Left ventricle myocardium inferior (tissue), 1 donor: Measurements from ENCODE around the gene TTLL1. TPM values are rescaled to one million over a fixed set of nuclear protein-coding genes. Genes with fewer than 3 reads are reported as not detected.

ENCODE experiments used
- DNase-seq: peaks from one replicate; pipeline ENCODE4 v3.0.0-alpha.2; 2020
- H3K27ac ChIP-seq: fragments of 200-600 bp; replicated peaks from 2 replicates; pipeline ENCODE4 v1.8.0; 2021
- H3K27me3 ChIP-seq: fragments of 200-600 bp; 2 replicates; pipeline ENCODE4 v1.8.0; 2021; ENCODE audit warnings: low read depth
- H3K36me3 ChIP-seq: fragments of 200-600 bp; 2 replicates; pipeline ENCODE4 v1.8.0; 2021
- H3K4me1 ChIP-seq: fragments of 200-600 bp; 2 replicates; pipeline ENCODE4 v1.8.0; 2021
- H3K4me3 ChIP-seq: fragments of 200-600 bp; 2 replicates; pipeline ENCODE4 v1.8.0; 2021; ENCODE audit warnings: mild to moderate bottlenecking, moderate library complexity
- H3K9me3 ChIP-seq: fragments of 200-600 bp; replicated peaks from 2 replicates; pipeline ENCODE4 v1.8.0; 2021
- CTCF ChIP-seq: fragments of 200-600 bp; IDR thresholded peaks from 2 replicates; pipeline ENCODE4 v1.8.0; 2021; ENCODE audit warnings: antibody characterized with exemption, mild to moderate bottlenecking, borderline replicate concordance
- intact Hi-C: fragments of 100-400 bp; cut with micrococcal nuclease; formaldehyde crosslinking; loops from one replicate; pipeline ENCODE4 v1.11.0; 2022
- total RNA-seq: library from RNA; stranded (reverse); fragmentation: NEBNext Ultra II Directional; extraction: Animal tissue kit (Norgen Biotek cat#: 25700); gene quantifications from one replicate; pipeline ENCODE4 v1.2.1, GENCODE V29; 2021
- donor health status: DM: no; HTN: yes; CAD: no; lungs with severe emphysema.

TTLL1 gene
- total RNA-seq, 1 donor from 2014 or later = 8.5 TPM

GRCh38 chr22:43090130-43090789 is 1.1 kb upstream of the TTLL1 start:
- intact Hi-C loops = no loop called here
- Histone ChIP-seq H3K36me3 (no peaks in the 10 kb centered on the region), H3K4me1 (peaks cover 50% of the 10 kb centered on the region), H3K27ac (peak overlapping the region; percentile 82), H3K9me3 (no peaks in the 10 kb centered on the region), H3K4me3 (no peak overlapping the region), H3K27me3 (no peaks in the 10 kb centered on the region)
- TF ChIP-seq CTCF = peak; percentile 50
- peak; percentile 34 for DNase-seq

DNA sequence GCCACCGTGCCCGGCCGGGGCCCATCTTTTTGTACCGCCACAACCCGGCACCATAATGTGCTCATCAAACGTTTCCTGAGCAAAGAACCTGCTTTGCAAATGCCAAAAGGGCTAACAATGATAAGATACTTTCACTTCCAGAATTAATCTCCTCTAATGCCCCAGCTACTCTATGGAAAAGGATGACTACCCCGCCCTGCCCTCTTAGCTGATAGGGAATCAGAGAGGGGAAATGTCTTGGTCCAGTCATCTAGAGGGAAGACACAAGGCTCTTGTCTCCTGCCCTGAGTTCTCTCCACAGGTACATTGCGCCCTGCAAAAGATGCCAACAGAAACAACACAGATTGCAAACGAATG is 586 bp downstream of the TTLL1 start:
- intact Hi-C loops = no loop called here
- H3K27ac ChIP-seq = peak overlapping the region; percentile 82
- no peak for TF ChIP-seq CTCF

DNA sequence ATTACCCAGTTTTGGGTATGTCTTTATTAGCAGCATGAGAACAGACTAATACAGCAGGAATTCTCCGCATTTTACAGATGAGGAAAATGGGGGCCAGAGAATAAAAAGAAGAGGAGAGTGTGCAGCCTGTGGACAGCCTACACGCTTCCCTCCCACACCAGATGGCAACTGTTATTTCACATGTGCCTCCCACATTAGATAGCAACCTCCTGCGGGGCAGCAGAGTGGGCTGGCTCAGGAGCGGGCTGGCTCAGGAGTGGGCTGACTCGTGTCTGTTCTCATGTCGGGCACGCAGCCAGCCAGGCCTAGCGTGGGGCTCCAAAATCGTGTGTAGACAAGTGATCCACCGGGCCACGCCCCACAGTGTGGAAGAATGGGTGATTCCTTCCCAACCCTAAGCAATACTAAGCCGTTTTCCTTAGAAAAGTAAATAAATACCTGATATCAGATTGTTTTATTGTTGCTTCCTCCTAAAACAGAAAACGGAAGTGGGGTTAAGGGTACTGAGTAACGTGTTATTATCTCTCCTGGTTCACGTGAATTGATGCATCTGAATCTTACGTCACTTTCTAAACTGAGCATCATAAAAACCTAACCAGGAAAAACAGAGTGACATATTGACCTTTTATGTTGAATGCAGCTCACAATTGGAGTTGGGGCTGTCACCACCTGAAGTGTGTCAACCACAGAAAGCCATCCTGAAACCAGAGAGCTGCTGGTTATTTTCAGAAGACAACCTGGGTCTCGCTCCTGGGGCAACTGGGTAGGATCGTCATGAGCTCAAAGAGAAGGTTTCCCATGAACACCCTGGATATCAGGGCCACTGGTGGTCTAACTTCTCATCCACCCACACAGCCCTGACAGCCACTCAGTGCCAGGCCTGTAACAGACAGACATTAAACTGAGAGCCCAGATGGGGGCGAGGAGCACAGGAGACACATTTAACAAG is 3.3 kb downstream of the TTLL1 start:
- intact Hi-C loops = no loop called here
- no peak overlapping the region for H3K4me3 ChIP-seq
- peak overlapping the region; percentile 81 for H3K27ac ChIP-seq
- DNase-seq = peak; percentile 41
- peaks cover 36% of the 10 kb centered on the region for H3K4me1 ChIP-seq
- H3K27me3 ChIP-seq = no peaks in the 10 kb centered on the region
- no peaks in the 10 kb centered on the region for H3K9me3 ChIP-seq
- no peaks in the 10 kb centered on the region for H3K36me3 ChIP-seq
- TF ChIP-seq CTCF = no peak

More for the DNA sequence above, 586 bp downstream of the TTLL1 start:
- Histone ChIP-seq H3K27me3 (no peaks in the 10 kb centered on the region), H3K4me1 (peaks cover 36% of the 10 kb centered on the region), H3K36me3 (no peaks in the 10 kb centered on the region), H3K9me3 (no peaks in the 10 kb centered on the region), H3K4me3 (peak overlapping the region; percentile 76)
- no peak for DNase-seq

DNA sequence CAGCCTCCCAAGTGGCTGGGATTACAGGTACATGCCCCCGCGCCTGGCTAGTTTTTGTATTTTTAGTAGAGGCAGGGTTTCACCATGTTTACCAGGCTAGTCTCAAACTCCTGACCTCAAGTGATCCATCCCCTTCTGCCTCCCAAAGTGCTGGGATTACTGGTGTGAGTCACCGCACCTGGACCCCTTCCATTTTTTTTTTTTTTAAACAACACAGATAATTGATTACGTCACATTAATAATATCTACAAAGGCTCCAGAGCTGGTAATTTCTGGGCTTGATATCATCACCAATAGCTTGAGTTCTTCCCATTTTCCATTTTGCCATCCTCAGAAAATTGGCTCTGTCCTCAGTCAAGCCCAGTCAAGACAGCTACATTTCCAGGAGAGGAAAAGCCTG is 7.2 kb downstream of the TTLL1 start:
- no peaks in the 10 kb centered on the region for H3K36me3 ChIP-seq
- intact Hi-C loops = no loop called here
- DNase-seq = no peak

GRCh38 chr22:43080616-43081015 is 8.6 kb downstream of the TTLL1 start:
- Histone ChIP-seq H3K27me3 (no peaks in the 10 kb centered on the region), H3K9me3 (no peaks in the 10 kb centered on the region), H3K27ac (no peak overlapping the region), H3K4me1 (peaks cover 16% of the 10 kb centered on the region), H3K36me3 (no peaks in the 10 kb centered on the region), H3K4me3 (no peak overlapping the region)
- no peak for TF ChIP-seq CTCF
- intact Hi-C loops = no loop called here
- DNase-seq = no peak

More for the DNA sequence above, 7.2 kb downstream of the TTLL1 start:
- Histone ChIP-seq H3K4me3 (no peak overlapping the region), H3K27ac (no peak overlapping the region), H3K4me1 (peaks cover 28% of the 10 kb centered on the region), H3K27me3 (no peaks in the 10 kb centered on the region), H3K9me3 (no peaks in the 10 kb centered on the region)
- TF ChIP-seq CTCF = no peak
